Amniotic epithelial cell (primary cell): ENCODE results near the gene ENAH.

Source experiments
- DNase-seq: peaks from one replicate; pipeline ENCODE4 v3.0.0-alpha.2; 2010; ENCODE audit warnings: low read depth

The ENAH gene

DNA sequence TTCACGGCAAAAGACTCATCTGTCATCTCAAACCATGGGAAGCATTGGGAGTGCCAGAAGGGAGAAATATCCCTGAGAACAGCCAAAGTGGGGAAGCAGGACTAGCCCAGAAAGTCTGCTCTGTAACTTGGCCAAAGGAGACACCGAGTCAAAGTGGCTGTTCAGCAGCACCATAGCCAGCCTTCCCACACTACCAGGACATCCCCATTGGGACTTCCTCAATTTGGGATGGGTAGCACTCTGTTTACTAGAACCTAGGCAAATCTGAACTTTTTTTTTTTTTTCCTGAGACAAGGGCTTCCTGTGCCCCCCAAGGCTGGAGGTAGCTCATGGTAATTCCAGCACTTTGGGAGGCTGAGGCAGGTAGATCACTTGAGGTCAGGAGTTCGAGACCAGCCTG, 93.0 kb downstream of the ENAH start:
- DNase-seq: no peak

DNA sequence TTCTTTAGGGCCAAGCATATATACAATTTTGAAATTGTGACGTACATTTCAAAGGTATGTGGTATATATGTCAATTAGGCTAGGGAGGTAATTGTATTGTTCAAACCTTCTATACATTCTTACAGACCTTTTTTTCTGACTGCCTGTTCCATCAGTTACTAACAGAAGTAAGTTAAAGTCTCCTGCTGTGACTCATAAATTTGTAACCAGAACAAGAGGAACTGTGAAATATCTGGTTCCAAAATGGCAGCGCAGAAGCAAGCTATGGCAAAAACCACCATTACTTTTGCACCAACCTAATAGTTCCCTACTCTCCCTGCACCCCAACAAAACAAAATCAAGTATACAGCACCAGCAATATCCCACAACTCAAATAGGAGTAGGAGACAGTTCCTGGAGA, 93.6 kb downstream of the ENAH start:
- DNase-seq: no peak

DNA sequence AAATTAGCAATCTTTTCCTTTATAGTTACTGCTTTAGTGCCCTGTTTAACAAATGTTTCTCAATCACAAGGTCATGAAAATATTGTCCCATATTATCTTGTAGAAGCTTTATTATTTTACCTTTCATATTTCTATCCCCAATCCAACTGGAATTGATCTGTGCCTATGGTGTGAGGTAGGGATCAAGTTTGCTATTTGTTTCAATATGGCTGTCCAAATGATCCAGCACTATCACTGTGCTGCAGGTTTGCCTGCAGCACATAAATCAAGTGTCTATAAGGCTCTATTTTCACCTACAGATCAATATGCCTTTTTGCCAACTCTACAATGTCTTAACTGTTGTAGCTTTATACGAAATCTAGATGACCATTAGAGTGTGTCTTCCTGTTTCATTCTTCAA, 96.2 kb downstream of the ENAH start:
- DNase-seq: no peak

DNA sequence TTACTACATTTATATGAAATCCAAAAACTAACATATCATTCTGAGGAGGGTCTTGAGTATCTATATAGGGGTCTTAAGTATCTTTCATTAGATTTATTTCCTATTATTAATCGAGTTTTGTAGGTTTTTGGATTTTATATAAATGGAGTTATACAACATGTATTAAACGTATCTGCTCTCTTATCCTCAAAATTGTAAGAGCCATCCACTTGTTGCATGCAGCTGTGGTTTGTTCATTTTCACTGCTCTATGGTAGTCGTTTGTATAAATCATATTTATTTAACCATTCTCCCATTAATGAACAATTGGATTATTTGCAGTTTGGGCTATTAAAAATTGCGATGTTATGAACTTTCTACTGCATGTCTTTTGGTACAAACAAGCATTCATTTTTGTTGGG, 97.1 kb downstream of the ENAH start:
- DNase-seq: no peak

DNA sequence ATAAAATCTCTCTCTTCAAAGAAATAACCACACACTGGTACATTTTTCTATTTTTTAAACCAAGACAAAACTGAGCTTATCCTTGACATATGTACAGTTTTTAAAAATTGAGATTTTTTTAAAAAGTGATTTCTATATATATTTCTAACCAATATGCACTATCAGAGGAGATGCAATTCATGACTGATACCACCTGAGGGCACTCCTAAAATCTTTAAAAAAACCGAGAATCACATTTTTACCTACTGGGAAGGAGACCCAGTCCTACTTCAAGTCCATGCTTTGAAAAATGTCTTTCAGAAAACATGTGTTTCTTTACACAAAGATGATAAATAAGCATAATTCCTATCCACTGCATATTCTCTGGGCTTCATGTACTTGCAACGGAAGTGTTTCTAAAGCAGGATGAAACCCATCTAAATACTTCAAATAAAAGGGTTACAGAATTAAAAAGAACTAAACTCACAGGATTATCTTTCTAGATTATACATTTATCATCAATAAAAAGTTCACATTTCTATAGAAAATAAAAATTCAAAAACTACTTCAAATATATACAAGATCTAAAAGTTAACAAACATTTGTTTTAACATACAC, 98.6 kb downstream of the ENAH start:
- peak; percentile 37 for DNase-seq

DNA sequence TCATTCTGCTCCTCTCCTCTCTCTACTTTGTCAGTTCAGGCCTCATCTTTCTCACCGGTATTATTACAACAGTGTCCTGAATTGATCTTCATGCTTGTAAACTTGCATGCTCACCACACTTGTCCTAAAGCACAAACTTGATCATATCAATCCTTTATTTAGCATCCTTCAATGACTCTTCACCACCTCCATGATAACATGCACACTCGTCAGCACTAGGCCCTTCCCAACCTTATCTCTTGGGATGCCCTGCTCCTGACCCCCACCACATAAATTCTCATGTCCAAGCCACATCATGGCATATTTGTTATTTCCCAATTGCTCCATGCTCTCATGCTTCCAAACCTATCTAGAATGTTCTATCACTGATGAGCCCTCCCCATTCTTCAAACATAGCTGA, 103.1 kb downstream of the ENAH start:
- DNase-seq: peak; percentile 40

DNA sequence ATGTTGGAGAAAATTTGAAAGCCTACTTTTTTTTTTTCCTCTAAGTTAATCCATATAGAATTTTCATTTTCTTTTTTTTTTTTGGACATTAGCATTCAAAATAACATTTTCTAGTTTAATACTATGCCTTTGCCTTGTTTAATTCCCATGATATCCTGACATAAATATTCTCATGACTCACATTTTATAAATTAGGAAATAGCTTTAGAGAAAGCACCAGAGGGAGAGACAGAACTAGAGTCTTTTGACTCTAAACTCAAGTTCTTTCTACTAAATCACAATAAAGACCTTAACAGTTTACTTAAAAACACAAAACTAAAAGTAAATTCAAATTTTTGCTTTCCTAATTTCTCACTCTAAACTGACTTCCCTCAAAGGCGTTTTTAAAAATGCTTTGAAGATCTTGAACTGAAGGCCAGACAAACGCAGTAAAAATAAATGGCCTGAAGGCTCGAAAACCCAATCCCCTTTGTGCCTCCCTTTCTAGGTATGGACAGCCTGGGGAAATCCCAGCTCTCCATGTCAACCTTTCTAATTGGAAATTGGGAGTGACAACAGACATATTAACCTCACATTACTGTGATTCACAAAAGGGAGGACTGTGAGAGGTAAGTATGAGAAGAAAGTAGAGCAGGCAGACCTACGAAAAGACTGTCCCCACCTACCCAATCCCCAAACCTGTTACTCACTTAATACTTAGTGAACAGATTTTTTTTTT, 104.6 kb downstream of the ENAH start:
- peak; percentile 28 for DNase-seq

DNA sequence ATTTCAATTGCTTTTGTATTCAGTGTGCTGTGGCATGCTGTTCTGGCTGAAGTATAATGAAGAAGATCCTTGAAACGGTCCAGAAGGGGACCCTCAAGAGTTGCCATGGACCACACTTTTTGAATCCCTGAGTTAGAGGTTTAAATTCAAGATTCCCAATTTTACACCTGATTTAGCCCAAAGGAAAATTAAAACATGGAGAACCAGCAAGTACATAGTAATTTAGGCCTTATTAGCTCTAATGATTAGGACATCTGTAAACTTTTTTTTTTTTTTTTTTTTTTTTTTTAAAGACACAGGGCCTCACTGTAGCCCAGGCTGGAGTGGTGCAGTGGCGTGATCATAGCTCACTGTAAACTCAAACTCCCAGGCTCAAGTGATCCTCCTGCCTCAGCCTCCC, 107.3 kb downstream of the ENAH start:
- DNase-seq: no peak

DNA sequence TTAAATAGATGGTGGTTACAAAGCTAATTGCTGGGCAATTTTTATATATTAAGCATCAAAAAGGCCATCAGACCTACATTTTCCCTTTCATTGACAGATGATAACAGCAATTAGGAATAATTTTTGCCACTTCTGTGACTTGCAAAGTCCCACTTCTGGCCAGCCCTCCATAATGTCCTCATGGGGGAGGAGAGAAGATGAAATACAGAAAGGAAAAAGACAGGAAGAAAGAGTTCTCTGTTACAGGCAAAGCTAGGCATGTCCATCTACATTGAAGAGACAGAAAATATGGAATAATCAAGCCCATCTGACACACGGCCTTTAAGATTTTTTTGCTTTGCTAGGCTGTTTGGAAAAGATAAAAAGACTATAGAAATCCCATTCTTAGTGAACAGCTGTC, 108.0 kb downstream of the ENAH start:
- no peak for DNase-seq

DNA sequence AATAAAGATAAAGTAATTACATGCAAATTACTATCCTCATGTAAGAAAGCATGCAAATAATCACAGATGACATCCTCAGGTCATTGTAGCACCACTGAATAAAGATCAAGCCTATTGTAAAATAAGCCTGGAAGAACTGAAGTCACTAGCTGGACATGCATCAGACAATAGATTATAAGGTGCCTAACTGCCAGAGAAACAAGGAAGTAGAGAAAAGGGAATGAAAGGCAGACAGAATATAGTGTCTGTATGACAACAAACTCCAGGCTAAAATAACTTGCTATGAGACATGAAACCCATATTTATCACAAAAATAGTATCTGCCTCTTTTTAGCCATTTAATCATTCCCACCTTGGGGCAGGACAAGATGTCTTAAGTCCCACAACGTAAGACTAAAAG, 108.7 kb downstream of the ENAH start:
- DNase-seq: no peak

DNA sequence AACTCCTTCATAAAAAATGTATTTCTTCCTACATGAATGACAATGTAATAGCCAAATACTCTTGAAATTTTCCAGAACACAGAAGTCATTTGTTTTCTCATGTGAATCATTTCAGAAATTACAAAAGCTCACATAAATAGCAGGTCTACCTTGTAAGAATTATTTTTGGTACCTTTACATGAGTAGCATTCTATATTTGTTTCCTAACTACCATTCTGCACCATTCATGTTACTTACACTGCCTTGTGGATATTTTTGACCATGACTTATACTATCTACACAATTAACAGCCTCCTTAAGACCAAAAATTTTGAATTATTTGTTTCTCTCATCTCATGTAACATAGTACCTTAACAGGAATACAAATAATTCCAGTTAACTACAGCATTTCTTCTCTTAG, 109.6 kb downstream of the ENAH start:
- DNase-seq: no peak

DNA sequence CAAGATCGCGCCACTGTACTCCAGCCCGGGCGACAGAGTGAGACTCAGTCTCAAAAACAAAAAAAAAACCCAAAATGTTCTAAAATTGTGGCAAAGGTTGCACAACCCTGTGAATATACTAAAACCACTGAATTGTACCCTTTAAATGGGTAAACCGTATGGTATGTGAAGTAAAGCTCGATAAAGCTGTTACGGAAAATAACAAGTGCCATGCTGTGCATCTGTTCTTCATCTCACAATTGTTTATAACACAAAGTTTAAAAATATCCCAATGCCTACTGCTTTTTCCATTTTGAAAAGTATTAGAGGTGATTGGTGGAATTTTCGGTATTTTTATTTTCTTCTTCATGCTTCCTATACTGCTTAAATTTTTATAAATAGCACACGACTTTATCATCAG, 111.5 kb downstream of the ENAH start:
- peak; percentile 38 for DNase-seq

DNA sequence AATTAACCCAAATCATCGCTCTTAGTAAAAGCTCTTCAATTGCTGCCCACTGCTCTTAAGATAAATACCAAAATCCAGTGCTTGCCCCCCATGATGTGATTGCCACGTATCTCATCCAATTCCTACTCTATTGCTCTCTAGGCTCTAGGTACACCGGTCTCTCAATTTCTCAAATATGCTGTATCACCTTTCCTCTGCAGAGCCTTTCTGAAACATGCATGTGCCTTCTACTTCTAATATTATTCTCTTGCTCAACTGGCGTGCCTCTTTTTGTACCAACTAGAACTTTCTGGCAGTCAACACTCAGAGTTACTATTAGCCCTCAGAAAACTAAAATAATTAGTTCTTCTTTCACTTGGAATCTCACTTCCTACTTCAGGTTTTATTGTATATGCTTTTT, 113.3 kb downstream of the ENAH start:
- no peak for DNase-seq

DNA sequence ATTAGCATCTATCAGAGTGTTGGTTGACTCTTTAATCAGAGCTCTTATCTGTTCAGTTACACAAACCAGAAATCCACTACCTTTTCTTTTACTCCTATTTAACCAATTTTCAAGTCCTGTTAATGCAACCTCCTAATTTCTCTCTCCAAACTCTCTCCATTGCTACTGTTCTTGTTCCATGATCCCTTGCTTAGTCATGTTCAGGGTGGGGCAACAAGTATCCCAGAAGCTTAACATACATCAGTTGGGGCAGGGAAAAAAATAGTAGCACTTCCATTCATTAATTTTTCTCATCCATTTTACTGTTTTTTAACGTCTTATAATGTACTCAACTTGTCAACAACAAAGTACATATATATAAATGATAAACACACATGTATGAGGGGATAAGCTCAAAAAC, 113.9 kb downstream of the ENAH start:
- DNase-seq: no peak

DNA sequence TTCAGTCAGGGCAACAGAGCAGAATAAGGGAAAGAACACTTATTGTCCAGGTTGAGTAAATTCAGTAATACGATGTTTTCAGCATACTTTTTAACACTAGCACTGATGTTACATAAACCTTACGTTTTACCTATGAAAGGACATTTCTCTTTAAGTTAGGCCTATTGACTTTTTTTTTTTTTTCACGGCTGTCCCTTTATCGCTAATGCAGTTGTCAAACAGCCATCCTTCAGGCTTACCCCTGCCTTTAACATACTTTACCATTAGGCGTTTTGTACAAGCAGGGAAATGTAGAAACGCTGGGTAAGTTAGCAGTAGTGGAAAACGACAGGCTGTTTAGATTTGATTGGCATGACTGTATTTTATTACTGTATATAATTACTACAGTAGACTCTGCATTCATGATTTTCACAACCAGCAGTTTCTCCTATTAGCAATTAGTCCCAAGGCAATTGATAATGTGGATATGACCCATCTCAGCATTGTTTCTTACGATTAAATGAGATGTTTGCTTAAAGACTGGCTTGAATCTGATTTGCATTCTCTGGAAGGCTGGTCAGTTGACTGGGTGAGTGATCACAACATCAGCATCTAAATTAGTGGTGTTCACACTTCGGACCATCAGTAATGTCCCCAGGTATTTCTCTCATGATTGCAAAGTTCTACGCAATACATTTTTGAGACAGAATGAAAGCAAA, 115.2 kb downstream of the ENAH start:
- DNase-seq: no peak

DNA sequence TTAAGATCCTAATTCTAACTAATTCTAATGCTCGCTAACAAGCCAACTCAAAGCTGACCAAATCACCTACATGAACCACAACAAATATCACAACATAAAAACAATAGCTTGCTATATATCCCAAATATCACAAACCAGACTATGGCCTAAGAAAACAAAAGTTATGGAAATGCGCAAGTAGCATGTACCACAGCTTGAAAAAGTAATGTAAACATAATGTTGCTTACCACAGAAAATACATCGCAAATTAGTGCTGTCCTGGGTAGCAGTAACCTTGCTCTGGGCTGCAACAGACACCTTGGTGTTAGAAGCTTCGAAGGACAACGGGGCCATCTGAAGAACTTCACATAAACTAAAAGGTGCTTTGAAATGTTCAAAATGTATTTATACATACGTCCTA, 117.6 kb downstream of the ENAH start:
- no peak for DNase-seq

DNA sequence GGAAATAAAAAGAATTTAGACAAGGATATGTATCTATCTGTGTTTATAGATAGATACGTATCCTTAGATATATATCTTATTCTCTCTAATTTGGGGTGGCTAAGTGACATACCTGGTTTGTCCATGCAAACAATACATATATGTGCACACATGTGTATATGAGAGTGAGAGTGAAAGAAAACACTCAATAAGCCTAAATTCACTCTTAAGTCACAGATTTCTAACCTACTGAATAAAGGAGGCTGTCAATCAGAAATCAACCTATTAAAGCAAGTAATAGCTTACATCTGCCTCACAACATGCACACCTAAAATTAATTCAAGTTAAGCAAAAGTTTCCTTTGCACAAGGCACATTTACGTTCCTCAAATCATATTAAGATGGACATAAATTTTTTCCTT, 118.2 kb downstream of the ENAH start:
- no peak for DNase-seq

DNA sequence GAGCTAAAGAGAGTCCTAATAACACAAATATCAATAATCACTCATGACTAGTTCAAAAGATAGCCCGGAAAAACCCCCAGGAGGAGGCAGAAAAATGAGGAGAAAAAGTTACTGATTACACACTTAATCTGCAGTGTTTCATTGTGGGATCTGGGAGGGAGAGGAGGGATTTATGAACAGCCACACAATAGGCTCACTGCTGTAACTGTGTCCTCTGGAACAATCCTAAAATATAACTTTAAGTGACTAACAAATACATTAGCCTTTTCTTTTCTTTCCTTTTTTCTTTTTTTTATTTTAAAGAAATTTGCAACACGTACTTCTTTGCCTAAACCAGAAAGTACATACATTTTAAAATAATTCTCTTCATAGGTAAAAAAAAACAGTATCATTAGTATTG, 118.8 kb downstream of the ENAH start:
- no peak for DNase-seq

DNA sequence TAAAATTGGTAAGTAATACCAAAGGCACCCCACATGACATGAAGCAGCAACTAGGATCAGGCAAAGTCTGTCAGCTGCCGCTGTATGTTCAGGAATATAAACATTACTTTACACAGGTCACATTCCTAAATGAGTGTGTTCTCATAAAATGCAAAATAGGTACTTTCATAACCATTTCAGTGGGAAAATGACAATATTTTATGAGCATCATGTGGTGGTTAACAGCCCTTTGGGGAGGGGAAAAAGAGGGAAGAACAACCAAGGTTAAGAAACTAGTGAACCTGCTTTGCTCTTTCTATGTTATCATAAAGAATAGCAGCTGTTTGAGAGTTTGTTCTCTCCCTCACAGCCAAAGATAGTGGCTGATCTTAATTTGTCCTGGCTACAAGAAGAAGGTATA, 119.7 kb downstream of the ENAH start:
- no peak for DNase-seq

DNA sequence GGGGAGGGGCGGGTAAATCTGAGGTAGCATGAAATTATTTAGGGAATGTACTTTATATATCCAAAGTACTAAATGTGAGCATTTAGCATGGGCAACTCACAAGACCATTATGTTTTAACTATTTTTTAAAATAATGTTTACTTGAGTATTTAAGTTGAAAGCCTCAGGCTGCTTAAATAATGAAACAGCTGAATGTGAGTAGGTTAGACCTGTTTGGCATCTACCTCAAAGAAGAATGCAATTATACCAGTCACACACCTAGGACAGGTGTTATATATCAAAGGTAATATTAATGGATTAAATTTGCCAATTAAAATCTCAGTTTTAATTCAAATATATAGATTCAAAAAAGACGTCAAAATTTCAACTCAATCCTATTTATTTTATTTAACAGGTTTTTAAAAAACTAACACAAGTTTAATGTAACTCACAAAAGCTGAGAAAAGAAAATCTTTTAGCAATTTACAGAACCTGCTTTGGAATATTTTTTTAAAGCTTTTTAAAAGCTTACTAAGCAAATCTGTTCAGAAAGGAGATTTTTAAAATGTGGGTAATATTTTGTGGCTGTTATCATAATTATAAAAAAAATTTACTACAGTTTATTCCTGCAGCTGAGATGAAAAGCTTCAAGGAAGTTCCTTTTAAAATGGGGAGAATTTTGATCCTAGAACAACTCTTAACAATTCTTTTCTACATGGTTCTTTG, 120.5 kb downstream of the ENAH start:
- DNase-seq: no peak

DNA sequence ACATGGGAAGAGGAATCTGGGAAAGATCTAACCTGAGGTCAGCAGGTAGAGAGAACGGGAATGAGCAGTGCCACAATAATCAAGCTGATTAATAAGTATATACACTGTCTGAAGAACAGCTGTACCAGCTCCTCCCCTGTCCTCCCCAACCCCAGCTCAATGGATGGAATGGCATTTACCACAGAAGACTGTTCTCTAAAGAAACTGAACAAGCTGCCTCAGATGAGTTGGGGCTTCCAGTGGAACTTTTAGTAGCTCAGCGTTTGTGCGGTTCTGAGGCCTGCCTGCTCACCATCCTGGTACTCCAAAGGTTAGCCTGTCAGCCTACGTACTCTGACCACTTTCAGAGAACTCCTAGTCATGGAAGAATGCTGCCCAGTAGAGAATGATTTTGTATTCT, 123.2 kb downstream of the ENAH start:
- no peak for DNase-seq

DNA sequence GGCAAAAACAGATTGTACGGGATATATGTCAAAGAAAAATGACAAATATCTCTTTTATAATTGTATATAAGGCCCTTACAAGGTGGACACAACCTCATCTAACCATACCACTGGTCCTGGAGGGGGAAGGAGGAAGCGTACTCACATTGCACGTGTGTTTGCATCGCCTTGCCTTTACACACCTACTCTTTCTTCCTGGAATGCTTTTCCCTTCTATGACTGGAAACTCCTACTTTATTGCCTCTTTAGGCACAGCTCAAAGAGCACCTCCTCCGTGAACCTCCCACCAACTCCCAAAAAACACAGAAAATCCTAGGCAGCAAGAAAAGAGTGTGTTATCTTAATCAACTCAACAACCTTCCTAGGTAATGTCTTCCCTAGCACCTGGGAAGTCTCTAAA, 125.3 kb downstream of the ENAH start:
- no peak for DNase-seq

DNA sequence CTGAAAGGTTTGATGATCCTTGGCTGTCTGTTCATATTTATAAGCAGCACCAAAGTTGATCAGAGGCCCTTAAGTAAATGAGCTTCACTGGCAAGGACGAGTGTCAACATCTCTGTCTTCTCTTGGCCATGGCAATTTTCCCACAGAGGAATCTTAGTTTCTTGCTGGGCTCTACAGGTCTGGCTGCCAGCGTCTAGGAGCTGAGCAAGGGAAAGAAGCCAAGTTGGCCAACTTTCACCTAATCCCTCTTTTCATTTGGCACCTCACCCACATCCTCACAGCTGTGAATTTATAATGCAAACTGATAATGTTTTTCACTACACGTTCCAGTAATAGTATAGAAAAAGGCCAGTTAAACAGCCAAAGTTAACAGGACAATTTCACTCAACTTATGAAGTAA, 126.0 kb downstream of the ENAH start:
- no peak for DNase-seq
